ENCODE data around the gene PRKAG1.

PRKAG1 gene

DNA sequence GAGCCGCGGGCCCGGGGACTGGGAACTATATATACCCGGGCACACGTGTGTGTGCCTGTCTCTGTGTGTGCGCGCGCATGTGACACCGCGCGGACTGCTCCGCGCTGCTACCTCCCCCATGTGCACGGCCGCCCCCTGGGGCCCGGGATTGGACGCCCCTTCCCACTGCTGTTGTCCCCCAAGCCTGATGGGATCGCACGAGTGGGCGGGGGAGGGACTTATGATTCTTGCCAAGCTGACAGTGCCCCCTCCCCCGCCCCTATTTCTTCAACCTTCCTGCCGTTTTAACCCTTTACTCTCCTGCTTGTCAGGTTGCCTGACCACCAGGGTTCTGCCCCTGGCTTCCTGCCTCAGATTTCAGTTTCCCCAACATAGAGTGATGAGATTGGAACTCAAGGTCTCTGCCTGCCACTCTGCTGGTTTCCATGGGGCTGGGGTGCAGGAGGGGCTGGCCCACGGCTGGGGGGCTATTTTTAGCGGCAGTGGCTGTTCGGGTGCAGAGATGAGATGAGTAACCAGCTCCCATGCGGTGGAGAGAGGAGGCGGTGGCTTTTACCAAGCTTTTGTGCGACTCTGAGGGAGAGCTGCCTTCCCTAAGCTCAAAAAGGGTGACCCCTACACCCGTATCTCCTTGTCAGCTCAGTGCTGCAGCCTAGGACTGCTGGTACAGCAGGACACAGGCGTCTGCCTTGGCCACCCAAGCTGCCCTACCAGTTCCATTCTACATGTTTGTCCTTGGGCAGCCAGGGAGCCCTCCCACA is 19.0 kb downstream of the PRKAG1 start, which contains the start of gene DDN:
Gene DDN, minus strand, starts transcription at position 5 of the 761 bp plus-strand sequence. CDS start 88 bp downstream, outside the sequence.
- TF ChIP-seq, protein P1, sequence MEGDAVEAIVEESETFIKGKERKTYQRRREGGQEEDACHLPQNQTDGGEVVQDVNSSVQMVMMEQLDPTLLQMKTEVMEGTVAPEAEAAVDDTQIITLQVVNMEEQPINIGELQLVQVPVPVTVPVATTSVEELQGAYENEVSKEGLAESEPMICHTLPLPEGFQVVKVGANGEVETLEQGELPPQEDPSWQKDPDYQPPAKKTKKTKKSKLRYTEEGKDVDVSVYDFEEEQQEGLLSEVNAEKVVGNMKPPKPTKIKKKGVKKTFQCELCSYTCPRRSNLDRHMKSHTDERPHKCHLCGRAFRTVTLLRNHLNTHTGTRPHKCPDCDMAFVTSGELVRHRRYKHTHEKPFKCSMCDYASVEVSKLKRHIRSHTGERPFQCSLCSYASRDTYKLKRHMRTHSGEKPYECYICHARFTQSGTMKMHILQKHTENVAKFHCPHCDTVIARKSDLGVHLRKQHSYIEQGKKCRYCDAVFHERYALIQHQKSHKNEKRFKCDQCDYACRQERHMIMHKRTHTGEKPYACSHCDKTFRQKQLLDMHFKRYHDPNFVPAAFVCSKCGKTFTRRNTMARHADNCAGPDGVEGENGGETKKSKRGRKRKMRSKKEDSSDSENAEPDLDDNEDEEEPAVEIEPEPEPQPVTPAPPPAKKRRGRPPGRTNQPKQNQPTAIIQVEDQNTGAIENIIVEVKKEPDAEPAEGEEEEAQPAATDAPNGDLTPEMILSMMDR (IDR thresholded peaks at IDR 0.05; ENCODE audit: low read depth, low read length) = no peak
- H3K4me3 ChIP-seq (ENCODE audit: low read depth, low read length) = peak within 1 kb of the TSS; percentile 41

DNA sequence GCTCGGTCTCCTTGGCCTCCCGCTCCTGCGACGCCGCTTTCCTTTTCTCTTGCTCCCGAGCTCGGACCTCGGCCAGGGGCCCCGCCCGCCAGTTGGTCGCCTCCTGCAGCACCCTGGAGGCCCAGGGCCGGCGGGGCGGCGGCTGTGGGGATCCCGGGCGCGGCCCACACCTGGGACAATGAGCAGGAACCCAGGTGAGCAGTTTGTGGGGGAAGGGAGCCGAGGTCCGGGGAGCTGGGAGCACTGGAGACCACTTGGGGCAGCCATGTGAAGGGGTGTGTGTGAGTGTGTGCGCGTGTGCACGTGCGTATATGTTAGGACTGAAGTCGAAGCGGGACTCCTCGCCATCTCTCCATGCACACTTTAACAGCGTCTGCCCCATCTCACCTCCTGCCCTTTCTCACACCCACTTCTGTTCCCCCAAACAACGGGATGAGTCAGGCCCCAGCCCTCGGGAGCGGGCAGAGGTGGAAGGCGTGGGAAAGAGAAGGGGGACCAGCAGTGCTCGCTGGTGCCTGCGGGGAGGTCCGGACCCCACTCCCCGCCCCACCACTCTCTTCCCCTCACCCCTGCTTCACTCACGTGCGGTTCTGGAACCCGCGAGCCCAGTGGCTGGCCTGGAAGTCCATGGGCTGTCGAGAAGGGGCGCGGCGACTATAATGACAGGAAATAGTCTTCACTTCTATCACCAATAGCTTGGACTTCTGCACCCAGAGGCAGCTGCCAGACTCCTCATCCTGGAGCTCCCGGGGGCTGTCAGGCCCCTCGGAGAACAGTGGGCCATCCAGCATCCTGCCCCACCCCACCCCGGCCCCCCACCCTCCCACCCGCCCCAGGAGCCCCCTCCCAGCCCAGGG is 19.9 kb downstream of the PRKAG1 start:
- H3K4me3 ChIP-seq (ENCODE audit: low read depth, low read length) = peak overlapping the region; percentile 39
- TF ChIP-seq, protein P1 (IDR thresholded peaks at IDR 0.05; ENCODE audit: low read depth, low read length) = no peak

DNA sequence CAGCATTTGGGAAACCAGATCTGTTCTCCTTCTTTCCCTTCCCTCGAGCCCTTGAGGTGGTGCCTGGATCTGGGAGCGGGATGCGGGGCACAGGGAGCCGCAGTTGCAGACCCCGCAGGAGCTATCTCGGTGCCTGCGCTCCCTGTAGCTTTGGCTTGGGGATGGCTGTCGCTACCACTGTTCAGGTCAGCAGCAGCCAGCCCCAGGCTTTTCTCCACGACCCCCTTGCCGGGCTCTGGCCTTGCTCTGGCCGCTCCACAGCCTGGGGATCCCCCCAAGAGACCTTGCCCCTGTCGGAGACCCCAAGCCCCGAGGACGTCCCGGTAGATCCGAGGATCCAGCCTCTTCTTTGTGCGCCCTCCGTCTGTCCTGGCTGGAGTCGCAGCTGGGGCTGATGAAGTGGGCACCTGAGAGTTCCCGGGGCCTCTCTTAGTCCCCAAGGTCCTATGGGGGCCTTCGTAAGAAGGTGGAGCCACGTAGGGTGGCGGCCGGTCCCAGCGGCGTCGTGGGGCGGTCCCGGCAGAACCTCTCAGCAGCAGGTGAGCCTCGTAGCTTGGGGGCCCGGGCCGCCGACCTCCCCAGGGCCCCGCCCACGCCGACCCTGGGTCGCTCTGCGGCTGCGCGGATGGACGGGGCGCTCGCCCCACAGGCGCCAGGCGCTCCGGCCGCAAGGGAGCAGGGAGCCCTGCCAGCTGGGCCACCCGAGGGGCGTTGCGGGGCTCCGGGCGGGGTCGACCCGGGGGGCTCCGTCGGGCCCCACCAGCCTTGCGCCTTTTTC is 20.7 kb downstream of the PRKAG1 start:
- TF ChIP-seq, protein P1 (IDR thresholded peaks at IDR 0.05; ENCODE audit: low read depth, low read length) = no peak
- peak overlapping the region; percentile 39 for H3K4me3 ChIP-seq (ENCODE audit: low read depth, low read length)

DNA sequence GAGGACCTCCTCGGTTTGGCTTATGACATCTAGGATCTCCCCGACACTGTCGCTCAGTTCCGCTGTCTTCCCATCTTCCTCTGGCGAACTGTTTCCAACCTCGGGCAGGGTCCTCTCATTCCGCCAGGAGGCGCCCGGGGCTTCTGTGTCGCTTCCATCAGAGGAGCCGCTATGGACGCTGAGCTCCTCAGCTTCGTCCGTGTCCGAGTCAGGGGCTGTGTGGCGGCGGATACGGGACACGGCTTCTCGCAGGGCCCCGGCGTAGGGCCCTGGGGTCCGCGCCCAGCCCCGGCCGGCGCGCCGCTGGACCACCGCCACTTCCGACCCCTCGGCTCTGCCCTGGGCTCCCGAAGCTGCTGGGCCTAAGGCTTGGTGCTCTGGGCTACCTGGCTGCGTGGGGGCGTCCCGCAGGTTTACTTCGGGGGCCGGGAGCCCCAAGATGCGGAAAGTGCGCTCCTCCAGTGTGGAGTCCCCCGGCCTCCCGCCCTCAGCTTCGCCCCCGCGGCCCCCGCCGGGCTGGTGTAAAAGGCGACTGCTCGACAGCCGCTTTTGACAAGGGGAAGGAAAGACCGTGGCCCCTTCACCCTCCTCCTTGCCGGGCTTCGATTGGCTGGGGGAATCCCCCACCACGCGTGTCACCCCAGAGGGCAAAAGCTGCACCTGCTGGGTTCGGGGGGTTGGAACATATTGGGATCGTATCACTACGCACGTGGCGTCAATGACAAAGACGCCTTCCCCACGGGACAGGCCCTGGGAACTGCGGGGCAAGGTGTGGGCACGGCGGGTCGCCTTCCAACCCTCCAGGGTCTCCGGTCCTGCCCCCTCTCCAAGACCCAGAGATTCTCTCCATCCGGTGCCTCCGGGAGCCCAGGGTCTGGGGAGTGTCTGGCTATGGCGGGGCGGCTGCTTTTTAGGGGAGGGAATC is 21.5 kb downstream of the PRKAG1 start:
- peak overlapping the region; percentile 44 for H3K4me3 ChIP-seq (ENCODE audit: low read depth, low read length)
- TF ChIP-seq, protein P1 (IDR thresholded peaks at IDR 0.05; ENCODE audit: low read depth, low read length) = peak; percentile 86

DNA sequence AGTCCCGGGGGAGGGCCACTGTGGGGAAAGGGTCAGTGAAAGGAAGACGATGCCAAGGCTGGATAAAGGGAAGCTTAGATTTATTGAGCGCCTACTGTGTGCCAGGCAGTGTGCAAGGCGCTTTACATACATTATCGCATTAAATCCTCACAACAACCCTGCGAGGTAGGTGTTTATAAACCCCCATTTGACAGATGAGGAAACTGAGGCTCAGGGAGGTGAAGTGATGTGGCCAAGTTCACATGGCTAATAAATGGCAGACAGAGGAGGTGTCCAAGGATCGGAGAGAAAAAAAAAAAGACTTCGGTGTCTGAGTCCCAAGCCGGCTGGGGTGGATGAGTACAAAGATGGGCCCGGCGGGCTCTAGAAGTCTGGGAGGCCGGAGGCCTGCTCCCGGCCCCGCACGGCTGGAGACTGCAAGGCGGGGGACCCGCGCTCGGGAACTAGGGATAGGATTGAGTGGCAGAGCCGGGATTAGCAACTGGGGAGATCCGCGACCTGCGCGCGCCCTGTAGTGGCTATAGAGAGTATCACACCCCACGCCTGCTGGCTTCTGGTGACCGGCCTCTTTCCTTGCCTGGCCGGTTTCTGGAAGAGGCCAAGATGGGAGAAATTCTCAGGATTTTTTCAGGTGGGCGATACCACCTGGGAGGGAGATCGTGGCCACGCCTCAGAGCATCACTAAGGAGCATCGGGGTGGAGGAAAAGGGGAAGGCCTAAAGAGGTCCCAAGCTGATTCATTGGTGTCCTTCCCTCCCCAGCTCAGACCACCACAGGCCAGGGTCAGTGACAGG is 23.3 kb downstream of the PRKAG1 start:
- H3K4me3 ChIP-seq (ENCODE audit: low read depth, low read length) = no peak overlapping the region
- TF ChIP-seq, protein P1 (IDR thresholded peaks at IDR 0.05; ENCODE audit: low read depth, low read length) = peak; percentile 83

All from WI38 (cell line).